SK-N-SH (cell line): ENCODE data around the gene PSMA1. TPM values are rescaled to one million over a fixed set of nuclear protein-coding genes. Genes with fewer than 3 reads are reported as not detected.
"Not testable (repeated sequence)": the region's sequence is repeated elsewhere in the genome, so short reads cannot be mapped to it uniquely, and the experiment has no call there.

Source experiments
- CTCF ChIA-PET: fragments of 300-600, 350-600 bp; formaldehyde crosslinking; extraction: SDS; loops from one replicate; lab custom pipeline; 2021; lab: Yijun Ruan, JAX
- POLR2A ChIA-PET: fragments of 350-600 bp; sonication (Branson Sonifier 250); formaldehyde crosslinking; extraction: SDS; loops from one replicate; lab custom pipeline; 2020; ENCODE audit warnings: antibody characterized with exemption, inconsistent platforms; lab: Yijun Ruan, JAX
- DNase-seq: peaks from one replicate; pipeline ENCODE4 v3.0.0; 2012
- H2AFZ ChIP-seq: fragments of 200-600 bp; sonication (generic); 2 replicates; pipeline ENCODE4 v1.8.1; 2016; ENCODE audit warnings: antibody characterized with exemption, mild to moderate bottlenecking, low read depth
- H3F3A ChIP-seq: fragments of 200-600 bp; sonication (generic); replicated peaks from 2 replicates; pipeline ENCODE3; 2016; ENCODE audit warnings: antibody characterized with exemption, mild to moderate bottlenecking; ENCODE audit not compliant: insufficient read depth
- H3K27ac ChIP-seq, 2 experiments: fragments of 200-500 bp in 1 of 2; fragments of 200-600 bp in 1 of 2; sonication (Bioruptor generic) in 1 of 2; sonication (generic), shearing (Covaris generic) in 1 of 2; 2 replicates each; pipeline versions ENCODE4 v1.5.1 to v1.6.1; 2014 to 2016; ENCODE audit warnings: low read depth in 2 of 2, inconsistent platforms in 1 of 2, low read length in 1 of 2, mild to moderate bottlenecking in 1 of 2, mixed read lengths in 1 of 2
- H3K27me3 ChIP-seq: fragments of 200-600 bp; sonication (generic), shearing (Covaris generic); 2 replicates; pipeline ENCODE4 v1.6.1; 2016; ENCODE audit warnings: mixed run types; ENCODE audit not compliant: insufficient read depth
- H3K36me3 ChIP-seq, 2 experiments: fragments of 200-500 bp in 1 of 2; fragments of 200-600 bp in 1 of 2; sonication (Bioruptor generic) in 1 of 2; sonication (generic) in 1 of 2; replicated peaks in 1 of 2; 2 replicates each; pipeline versions ENCODE3 to v1.5.1; 2014 to 2016; ENCODE audit warnings: low read length in 1 of 2, mild to moderate bottlenecking in 1 of 2; ENCODE audit not compliant: insufficient read depth in 2 of 2, control insufficient read depth in 1 of 2
- H3K4me1 ChIP-seq, 2 experiments: fragments of 200-500 bp in 1 of 2; fragments of 200-600 bp in 1 of 2; sonication (Bioruptor generic) in 1 of 2; sonication (generic), shearing (Covaris generic) in 1 of 2; 2 replicates each; pipeline versions ENCODE4 v1.5.1 to v1.6.1; 2014 to 2016; ENCODE audit warnings: low read depth in 1 of 2, low read length in 1 of 2, mixed run types in 1 of 2; ENCODE audit not compliant: insufficient read depth in 2 of 2, control insufficient read depth in 1 of 2
- H3K4me2 ChIP-seq: fragments of 200-600 bp; sonication (generic), shearing (Covaris generic); 2 replicates; pipeline ENCODE4 v1.6.1; 2017; ENCODE audit warnings: mixed run types
- H3K4me3 ChIP-seq, 2 experiments: fragments of 200-500 bp in 1 of 2; fragments of 200-600 bp in 1 of 2; sonication (Bioruptor generic) in 1 of 2; sonication (generic), shearing (Covaris generic) in 1 of 2; 2 replicates each; pipeline versions ENCODE4 v1.5.1 to v1.8.1; 2014 to 2016; ENCODE audit warnings: low read depth in 2 of 2, inconsistent platforms in 1 of 2, low read length in 1 of 2, mild to moderate bottlenecking in 1 of 2, mixed read lengths in 1 of 2, moderate library complexity in 1 of 2
- H3K79me2 ChIP-seq: fragments of 200-600 bp; sonication (generic); 2 replicates; pipeline ENCODE4 v1.8.1; 2017; ENCODE audit warnings: mild to moderate bottlenecking; ENCODE audit not compliant: insufficient read depth
- H3K9ac ChIP-seq: fragments of 200-600 bp; sonication (generic); 2 replicates; pipeline ENCODE4 v1.6.1; 2017; ENCODE audit warnings: mixed run types
- H3K9me2 ChIP-seq: fragments of 200-600 bp; sonication (generic); 2 replicates; pipeline ENCODE4 v1.6.1; 2017; ENCODE audit warnings: mixed run types
- H3K9me3 ChIP-seq: fragments of 200-600 bp; sonication (generic); 2 replicates; pipeline ENCODE4 v1.6.1; 2017; ENCODE audit warnings: mixed run types, mild to moderate bottlenecking, moderate library complexity
- H4K20me1 ChIP-seq: fragments of 200-600 bp; sonication (generic); 2 replicates; pipeline ENCODE4 v1.6.1; 2017; ENCODE audit warnings: mild to moderate bottlenecking, mixed run types; ENCODE audit not compliant: insufficient read depth
- CTCF ChIP-seq: fragments of 200-600 bp; sonication (generic); IDR thresholded peaks from 2 replicates; pipeline ENCODE4 v1.6.1; 2017; ENCODE audit warnings: antibody characterized with exemption, mild to moderate bottlenecking, moderate library complexity
- ELF1 ChIP-seq: IDR thresholded peaks from 2 replicates; pipeline ENCODE4 v1.4.0; 2012
- EP300 ChIP-seq, 2 experiments: IDR thresholded peaks; 2 replicates each; pipeline versions ENCODE4 v1.4.0 to v1.6.1; 2012; ENCODE audit warnings: borderline replicate concordance in 1 of 2, low read depth in 1 of 2, low read length in 1 of 2
- FOXJ3 ChIP-seq: sonication (generic); formaldehyde crosslinking; IDR thresholded peaks from 2 replicates; pipeline ENCODE4 v1.5.1; 2020; ENCODE audit warnings: mild to moderate bottlenecking, missing genetic modification reagents
- FOXM1 ChIP-seq: IDR thresholded peaks from 2 replicates; pipeline ENCODE4 v1.4.0; 2012; ENCODE audit warnings: low read depth, mild to moderate bottlenecking
- GATA2 ChIP-seq: sonication (generic); formaldehyde crosslinking; IDR thresholded peaks from 2 replicates; pipeline ENCODE4 v1.5.0; 2020; ENCODE audit warnings: mild to moderate bottlenecking, missing genetic modification reagents
- JUND ChIP-seq: IDR thresholded peaks from 2 replicates; pipeline ENCODE4 v1.4.0; 2012
- MAX ChIP-seq: IDR thresholded peaks from 2 replicates; pipeline ENCODE4 v1.4.0; 2012; ENCODE audit warnings: low read depth
- NFIC ChIP-seq: IDR thresholded peaks from 2 replicates; pipeline ENCODE4 v1.4.0; 2012; ENCODE audit warnings: borderline replicate concordance
- NRF1 ChIP-seq: IDR thresholded peaks from 2 replicates; pipeline ENCODE4 v1.6.1; 2012; ENCODE audit warnings: low read depth, mild to moderate bottlenecking, low read length
- RCOR1 ChIP-seq: fragments of 150-350 bp; IDR thresholded peaks from 2 replicates; pipeline ENCODE4 v1.6.1; 2017; ENCODE audit warnings: antibody characterized with exemption, low read length
- SIN3A ChIP-seq: IDR thresholded peaks from 2 replicates; pipeline ENCODE4 v1.6.1; 2012; ENCODE audit warnings: low read depth, mild to moderate bottlenecking, low read length, moderate library complexity, borderline replicate concordance
- TEAD4 ChIP-seq: IDR thresholded peaks from 2 replicates; pipeline ENCODE4 v1.4.0; 2012; ENCODE audit warnings: mild to moderate bottlenecking, borderline replicate concordance; ENCODE audit not compliant: insufficient read depth
- YY1 ChIP-seq: IDR thresholded peaks from 2 replicates; pipeline ENCODE4 v1.4.0; 2012; ENCODE audit warnings: low read depth, mild to moderate bottlenecking
- ZBTB33 ChIP-seq: IDR thresholded peaks from 2 replicates; pipeline ENCODE4 v1.4.0; 2012; ENCODE audit warnings: low read depth, borderline replicate concordance
- WGBS: methylation state at CpG from one replicate; pipeline ENCODE4 v1.1.6; 2017; ENCODE audit warnings: low lambda C conversion rate; 5-methylcytosine and 5-hydroxymethylcytosine counted together
- polyA plus RNA-seq, 3 experiments: library from polyadenylated mRNA; depleted of rRNA; stranded (reverse); fragments of >200 nt; gene quantifications; 2 replicates each; pipeline ENCODE4 v1.2.3, GENCODE V29; 2012
- TF ChIP-seq, protein P1 (sequence below): fragments of 150-350 bp; IDR thresholded peaks from 2 replicates; pipeline ENCODE4 v1.6.1; 2017; ENCODE audit warnings: antibody characterized with exemption, low read length, low read depth, borderline replicate concordance
- TF ChIP-seq, protein P2 (sequence below): IDR thresholded peaks from 2 replicates; pipeline ENCODE4 v1.4.0; 2012; ENCODE audit warnings: low read depth, borderline replicate concordance
- TF ChIP-seq, protein P3 (sequence below): fragments of 150-350 bp; IDR thresholded peaks from 2 replicates; pipeline ENCODE4 v1.6.1; 2016; ENCODE audit warnings: mild to moderate bottlenecking, low read depth, low read length

PSMA1 gene
- polyA plus RNA-seq, 1 of the 3 experiments (the other 2 are of a cell fraction), result 166 TPM

DNA sequence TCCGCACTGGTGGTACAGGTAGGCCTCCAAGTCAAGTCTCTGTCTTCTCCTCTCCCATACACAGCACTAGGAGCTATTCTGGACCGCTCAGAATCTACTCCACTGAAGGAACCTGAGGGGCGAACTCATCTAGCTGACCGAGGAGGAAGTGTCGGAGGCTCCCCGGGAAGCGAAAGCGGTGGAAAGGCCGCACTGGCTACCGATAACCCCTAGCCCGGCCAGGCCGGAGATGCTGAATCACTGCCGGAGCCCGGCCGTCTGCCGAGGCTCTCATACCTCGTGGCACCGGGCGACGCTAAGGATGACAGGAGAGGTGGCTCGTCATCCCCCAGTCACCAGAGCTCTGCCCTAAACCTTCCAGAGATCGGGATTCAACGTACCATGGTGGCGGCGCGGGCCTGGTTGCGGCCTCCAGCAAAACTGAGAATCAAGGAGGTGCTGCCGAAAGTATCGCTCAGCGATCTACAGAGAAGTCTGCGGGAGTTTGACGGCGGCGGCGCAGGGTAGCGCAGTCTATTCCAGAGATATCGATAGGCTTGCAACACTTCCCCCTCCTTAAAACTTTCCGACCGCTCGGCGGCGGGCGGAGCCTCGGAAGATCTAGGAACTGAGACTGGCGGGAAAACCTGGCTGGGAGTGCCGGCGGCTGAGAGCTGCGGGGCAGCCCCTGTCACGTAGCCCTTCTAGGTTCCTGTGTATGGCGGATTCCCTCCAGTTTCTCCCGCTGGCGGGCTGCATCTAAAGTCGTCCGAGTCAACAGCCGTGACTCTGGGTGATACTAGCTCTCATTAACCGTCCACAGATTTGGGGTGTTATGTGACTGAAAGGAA is at the start of gene PSMA1 (continued):
- TF ChIP-seq, protein P1, sequence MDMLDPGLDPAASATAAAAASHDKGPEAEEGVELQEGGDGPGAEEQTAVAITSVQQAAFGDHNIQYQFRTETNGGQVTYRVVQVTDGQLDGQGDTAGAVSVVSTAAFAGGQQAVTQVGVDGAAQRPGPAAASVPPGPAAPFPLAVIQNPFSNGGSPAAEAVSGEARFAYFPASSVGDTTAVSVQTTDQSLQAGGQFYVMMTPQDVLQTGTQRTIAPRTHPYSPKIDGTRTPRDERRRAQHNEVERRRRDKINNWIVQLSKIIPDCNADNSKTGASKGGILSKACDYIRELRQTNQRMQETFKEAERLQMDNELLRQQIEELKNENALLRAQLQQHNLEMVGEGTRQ, result no peak
- TF ChIP-seq NFIC (no peak), FOXJ3 (CRISPR knock-in tag) (no peak)
- TF ChIP-seq, all 33 proteins: peak for 18

GRCh38 chr11:14569516-14569915 is 49.3 kb upstream of the PSMA1 start:
- H2AFZ ChIP-seq, H3K9me2 ChIP-seq, H3K4me3 ChIP-seq, H3K79me2 ChIP-seq, DNase-seq, CTCF ChIA-PET, H3K4me1 ChIP-seq, H3F3A ChIP-seq, H3K27ac ChIP-seq, H3K4me2 ChIP-seq, H4K20me1 ChIP-seq, H3K27me3 ChIP-seq, POLR2A ChIA-PET, H3K9ac ChIP-seq, H3K36me3 ChIP-seq, H3K9me3 ChIP-seq: not testable (repeated sequence)
- WGBS, result 43% methylated on average over 3 of the region's 6 CpGs

DNA sequence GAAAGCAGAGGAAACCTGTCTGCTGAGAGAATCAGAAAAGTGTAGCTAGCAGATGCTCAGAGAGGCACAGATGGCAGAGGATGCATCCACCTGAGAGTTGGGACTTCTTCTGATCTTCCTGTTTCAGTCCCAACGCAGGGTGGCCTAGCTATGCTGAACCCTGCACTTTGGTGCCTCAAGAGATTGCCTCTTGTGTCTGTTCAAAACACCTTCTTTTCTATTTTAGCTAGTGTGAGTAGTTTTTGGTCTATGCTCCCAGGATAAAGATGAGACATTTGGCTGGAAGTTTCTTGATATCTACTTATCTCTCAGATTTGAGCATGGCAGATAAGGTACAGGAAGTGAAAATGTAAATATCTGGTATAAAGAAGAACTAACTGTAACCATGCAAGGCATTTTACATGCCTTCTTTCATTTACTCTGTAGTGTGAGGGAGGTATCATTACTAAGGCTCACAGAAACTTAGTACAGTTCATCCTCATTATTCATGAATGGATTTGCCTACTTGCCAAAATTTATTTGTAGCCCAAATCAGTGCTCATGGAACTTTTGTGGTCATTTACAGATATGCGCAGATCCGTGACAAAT is 47.0 kb upstream of the PSMA1 start:
- Histone ChIP-seq H3K79me2 (no peaks in the 10 kb centered on the region), H3K27me3 (no peaks in the 10 kb centered on the region), H3K4me3 (no peak overlapping the region), H3K27ac (no peak overlapping the region), H3K36me3 (no peaks in the 10 kb centered on the region), H2AFZ (no peak overlapping the region), H3F3A (no peaks in the 10 kb centered on the region), H4K20me1 (no peaks in the 10 kb centered on the region), H3K4me1 (no peaks in the 10 kb centered on the region), H3K9ac (no peak overlapping the region), H3K9me2 (no peaks in the 10 kb centered on the region), H3K9me3 (no peaks in the 10 kb centered on the region), H3K4me2 (no peak overlapping the region)
- POLR2A ChIA-PET, result no interaction called here
- no peak for DNase-seq
- WGBS, result 56% methylated on average over 3 of the region's 3 CpGs
- CTCF ChIA-PET, result interaction anchor here (1.0 kb wide), 1 partner anchor 27 kb away, joined by 3 read pairs; no protein-coding TSS in a partner anchor
- no peak for TF ChIP-seq ZBTB33
- no peak for TF ChIP-seq NRF1
- TF ChIP-seq, protein P2, sequence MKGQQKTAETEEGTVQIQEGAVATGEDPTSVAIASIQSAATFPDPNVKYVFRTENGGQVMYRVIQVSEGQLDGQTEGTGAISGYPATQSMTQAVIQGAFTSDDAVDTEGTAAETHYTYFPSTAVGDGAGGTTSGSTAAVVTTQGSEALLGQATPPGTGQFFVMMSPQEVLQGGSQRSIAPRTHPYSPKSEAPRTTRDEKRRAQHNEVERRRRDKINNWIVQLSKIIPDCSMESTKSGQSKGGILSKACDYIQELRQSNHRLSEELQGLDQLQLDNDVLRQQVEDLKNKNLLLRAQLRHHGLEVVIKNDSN, result no peak
- no peak for TF ChIP-seq TEAD4
- TF ChIP-seq NFIC, result no peak
- TF ChIP-seq EP300 (IDR thresholded peaks at IDR 0.05; ENCODE audit: borderline replicate concordance in 1 of 2, low read depth in 1 of 2, low read length in 1 of 2), result no peak
- no peak for TF ChIP-seq CTCF
- TF ChIP-seq ELF1, result no peak
- TF ChIP-seq YY1, result no peak
- no peak for TF ChIP-seq FOXM1
- TF ChIP-seq GATA2 (CRISPR knock-in tag), result no peak
- TF ChIP-seq, protein P3, sequence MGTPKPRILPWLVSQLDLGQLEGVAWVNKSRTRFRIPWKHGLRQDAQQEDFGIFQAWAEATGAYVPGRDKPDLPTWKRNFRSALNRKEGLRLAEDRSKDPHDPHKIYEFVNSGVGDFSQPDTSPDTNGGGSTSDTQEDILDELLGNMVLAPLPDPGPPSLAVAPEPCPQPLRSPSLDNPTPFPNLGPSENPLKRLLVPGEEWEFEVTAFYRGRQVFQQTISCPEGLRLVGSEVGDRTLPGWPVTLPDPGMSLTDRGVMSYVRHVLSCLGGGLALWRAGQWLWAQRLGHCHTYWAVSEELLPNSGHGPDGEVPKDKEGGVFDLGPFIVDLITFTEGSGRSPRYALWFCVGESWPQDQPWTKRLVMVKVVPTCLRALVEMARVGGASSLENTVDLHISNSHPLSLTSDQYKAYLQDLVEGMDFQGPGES, result no peak
- no peak for TF ChIP-seq RCOR1
- no peak for TF ChIP-seq JUND
- no peak for TF ChIP-seq SIN3A
- TF ChIP-seq MAX, result no peak
